Liver (tissue), 3 donors: ENCODE data around the gene CRAT.

ENCODE experiments used
- EGR1 ChIP-seq, 2 donors: IDR thresholded peaks; 2 replicates each; pipeline ENCODE4 v1.6.1; 2016 to 2018; ENCODE audit warnings: antibody characterized with exemption in 2 of 2, low read depth in 2 of 2
- FOXA1 ChIP-seq: IDR thresholded peaks from 2 replicates; pipeline ENCODE4 v1.6.1; 2016; ENCODE audit warnings: antibody characterized with exemption
- JUND ChIP-seq, 2 donors: IDR thresholded peaks; 2 replicates each; pipeline ENCODE4 v1.6.1; 2016; ENCODE audit warnings: antibody characterized with exemption in 2 of 2
- SP1 ChIP-seq: IDR thresholded peaks from 2 replicates; pipeline ENCODE4 v1.6.1; 2018; ENCODE audit warnings: antibody characterized with exemption, mild to moderate bottlenecking
- TAF1 ChIP-seq: conservative IDR thresholded peaks from 2 replicates; pipeline ENCODE4 v1.6.1; 2016; ENCODE audit warnings: antibody characterized with exemption, mild to moderate bottlenecking
- TF ChIP-seq, protein P1 (sequence below): fragments of 150-350 bp; IDR thresholded peaks from 2 replicates; pipeline ENCODE4 v1.5.1; 2017; ENCODE audit warnings: improper control_type of control experiment, low read depth, low read length; ENCODE audit not compliant: missing input control
- TF ChIP-seq, protein P2 (sequence below): IDR thresholded peaks from 2 replicates; pipeline ENCODE4 v1.6.1; 2016; ENCODE audit warnings: antibody characterized with exemption
- TF ChIP-seq, protein P3 (sequence below): IDR thresholded peaks from 2 replicates; pipeline ENCODE4 v1.6.1; 2016; ENCODE audit warnings: antibody characterized with exemption, mild to moderate bottlenecking
- donor health status: healthy.
- donor health status: healthy.

DNA sequence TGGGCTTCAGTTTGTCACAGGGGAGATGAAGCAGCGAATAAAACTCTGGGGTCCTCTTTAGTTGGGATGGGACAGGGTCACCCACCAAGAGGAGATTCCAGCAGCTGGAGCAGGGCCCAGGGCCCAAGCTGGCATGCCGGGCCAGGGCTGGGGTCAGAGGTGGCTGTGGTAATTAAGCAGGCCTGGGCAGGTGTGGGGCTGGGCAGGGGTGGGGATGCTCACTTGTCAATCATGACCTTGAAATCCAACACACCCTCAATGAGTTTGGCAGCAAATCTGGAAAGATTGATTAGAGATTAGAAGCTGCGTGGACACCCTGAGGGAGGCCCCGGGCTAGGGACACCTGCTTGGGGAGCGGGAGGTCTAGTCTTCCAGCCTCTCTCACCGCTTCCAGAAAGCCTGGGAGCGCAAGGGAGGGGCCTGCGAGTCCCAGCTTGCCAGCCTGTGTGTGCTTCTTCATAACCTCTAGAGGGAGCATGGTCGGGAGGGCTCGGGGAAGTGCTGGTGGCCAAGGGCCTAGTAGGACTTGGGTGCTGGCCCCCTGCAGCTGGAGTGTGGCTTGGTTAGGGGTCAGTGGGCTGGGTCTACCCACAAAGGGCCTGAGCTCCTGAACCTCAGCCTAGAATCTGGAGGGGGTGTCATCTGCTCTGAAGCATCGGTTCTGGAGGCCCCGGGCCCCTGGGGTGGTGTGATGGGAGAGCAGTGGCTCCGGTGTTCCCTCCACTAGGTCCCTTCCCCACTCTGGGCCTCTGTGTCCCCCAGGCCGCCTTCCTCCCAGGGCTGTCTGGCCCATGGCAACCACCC, 7.6 kb downstream of the CRAT start:
- TF ChIP-seq, protein P1, sequence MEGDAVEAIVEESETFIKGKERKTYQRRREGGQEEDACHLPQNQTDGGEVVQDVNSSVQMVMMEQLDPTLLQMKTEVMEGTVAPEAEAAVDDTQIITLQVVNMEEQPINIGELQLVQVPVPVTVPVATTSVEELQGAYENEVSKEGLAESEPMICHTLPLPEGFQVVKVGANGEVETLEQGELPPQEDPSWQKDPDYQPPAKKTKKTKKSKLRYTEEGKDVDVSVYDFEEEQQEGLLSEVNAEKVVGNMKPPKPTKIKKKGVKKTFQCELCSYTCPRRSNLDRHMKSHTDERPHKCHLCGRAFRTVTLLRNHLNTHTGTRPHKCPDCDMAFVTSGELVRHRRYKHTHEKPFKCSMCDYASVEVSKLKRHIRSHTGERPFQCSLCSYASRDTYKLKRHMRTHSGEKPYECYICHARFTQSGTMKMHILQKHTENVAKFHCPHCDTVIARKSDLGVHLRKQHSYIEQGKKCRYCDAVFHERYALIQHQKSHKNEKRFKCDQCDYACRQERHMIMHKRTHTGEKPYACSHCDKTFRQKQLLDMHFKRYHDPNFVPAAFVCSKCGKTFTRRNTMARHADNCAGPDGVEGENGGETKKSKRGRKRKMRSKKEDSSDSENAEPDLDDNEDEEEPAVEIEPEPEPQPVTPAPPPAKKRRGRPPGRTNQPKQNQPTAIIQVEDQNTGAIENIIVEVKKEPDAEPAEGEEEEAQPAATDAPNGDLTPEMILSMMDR = no peak
- TF ChIP-seq TAF1 = no peak
- no peak for TF ChIP-seq FOXA1
- TF ChIP-seq JUND (IDR thresholded peaks at IDR 0.05) = no peak
- no peak for TF ChIP-seq EGR1 (IDR thresholded peaks at IDR 0.05; ENCODE audit: low read depth in 2 of 2)
- TF ChIP-seq, protein P2, sequence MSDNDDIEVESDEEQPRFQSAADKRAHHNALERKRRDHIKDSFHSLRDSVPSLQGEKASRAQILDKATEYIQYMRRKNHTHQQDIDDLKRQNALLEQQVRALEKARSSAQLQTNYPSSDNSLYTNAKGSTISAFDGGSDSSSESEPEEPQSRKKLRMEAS = no peak
- TF ChIP-seq, protein P3, sequence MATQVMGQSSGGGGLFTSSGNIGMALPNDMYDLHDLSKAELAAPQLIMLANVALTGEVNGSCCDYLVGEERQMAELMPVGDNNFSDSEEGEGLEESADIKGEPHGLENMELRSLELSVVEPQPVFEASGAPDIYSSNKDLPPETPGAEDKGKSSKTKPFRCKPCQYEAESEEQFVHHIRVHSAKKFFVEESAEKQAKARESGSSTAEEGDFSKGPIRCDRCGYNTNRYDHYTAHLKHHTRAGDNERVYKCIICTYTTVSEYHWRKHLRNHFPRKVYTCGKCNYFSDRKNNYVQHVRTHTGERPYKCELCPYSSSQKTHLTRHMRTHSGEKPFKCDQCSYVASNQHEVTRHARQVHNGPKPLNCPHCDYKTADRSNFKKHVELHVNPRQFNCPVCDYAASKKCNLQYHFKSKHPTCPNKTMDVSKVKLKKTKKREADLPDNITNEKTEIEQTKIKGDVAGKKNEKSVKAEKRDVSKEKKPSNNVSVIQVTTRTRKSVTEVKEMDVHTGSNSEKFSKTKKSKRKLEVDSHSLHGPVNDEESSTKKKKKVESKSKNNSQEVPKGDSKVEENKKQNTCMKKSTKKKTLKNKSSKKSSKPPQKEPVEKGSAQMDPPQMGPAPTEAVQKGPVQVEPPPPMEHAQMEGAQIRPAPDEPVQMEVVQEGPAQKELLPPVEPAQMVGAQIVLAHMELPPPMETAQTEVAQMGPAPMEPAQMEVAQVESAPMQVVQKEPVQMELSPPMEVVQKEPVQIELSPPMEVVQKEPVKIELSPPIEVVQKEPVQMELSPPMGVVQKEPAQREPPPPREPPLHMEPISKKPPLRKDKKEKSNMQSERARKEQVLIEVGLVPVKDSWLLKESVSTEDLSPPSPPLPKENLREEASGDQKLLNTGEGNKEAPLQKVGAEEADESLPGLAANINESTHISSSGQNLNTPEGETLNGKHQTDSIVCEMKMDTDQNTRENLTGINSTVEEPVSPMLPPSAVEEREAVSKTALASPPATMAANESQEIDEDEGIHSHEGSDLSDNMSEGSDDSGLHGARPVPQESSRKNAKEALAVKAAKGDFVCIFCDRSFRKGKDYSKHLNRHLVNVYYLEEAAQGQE = no peak
- TF ChIP-seq SP1 = no peak
